ENCODE data around the gene PHACTR3.

DNA sequence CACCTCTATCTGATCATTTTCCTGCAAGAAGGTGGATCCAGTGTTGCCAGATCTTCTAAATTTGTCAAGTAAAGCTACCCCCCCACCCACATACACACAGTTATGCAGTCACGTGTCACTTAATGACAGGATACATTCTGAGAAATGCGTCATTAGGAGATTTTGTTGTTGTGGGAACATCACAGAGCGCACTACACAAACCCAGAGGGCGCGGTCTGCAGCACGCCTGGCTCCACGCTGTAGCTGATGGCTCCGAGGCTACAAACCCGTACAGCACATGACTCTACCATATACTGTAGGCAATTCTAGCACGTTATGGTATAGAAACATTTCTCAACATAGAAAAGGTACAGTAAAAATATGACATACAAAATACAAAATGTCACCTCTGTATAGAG is 202.2 kb downstream of the PHACTR3 start:
- TF ChIP-seq CTCF (IDR thresholded peaks at IDR 0.05) (no peak), POLR2A (IDR thresholded peaks at IDR 0.05) (no peak)

Data from right lobe of liver (tissue), 4 donors.